HepG2 (cell line): ENCODE data around the gene TRDN. TPM values are rescaled to one million over a fixed set of nuclear protein-coding genes. Genes with fewer than 3 reads are reported as not detected.

Experiments
- ATAC-seq: fragments of 200-7000 bp; cut with Tn5 transposase; 3 replicates; pipeline ENCODE4 v1.9.1; 2020; ENCODE audit warnings: mild to moderate bottlenecking, moderate library complexity
- BruUV-seq: library from RNA; stranded (reverse); fragments of 400-500 nt; replicated peaks from 2 replicates; lab custom pipeline; 2021; lab: Mats Ljungman, UMichigan
- CTCF ChIA-PET: fragments of 300-600 bp; formaldehyde crosslinking; extraction: SDS; loops from one replicate; lab custom pipeline; 2021; ENCODE audit warnings: low total read pairs, inconsistent platforms, low intra/inter-chr PET ratio; lab: Yijun Ruan, JAX
- POLR2A ChIA-PET: fragments of 350-600 bp; sonication (Branson Sonifier 250); formaldehyde crosslinking; loops from one replicate; lab custom pipeline; 2020; ENCODE audit warnings: antibody characterized with exemption, inconsistent platforms; lab: Yijun Ruan, JAX
- DNase-seq: peaks from one replicate; pipeline ENCODE4 v3.0.0-alpha.2; 2015; ENCODE audit warnings: low spot score
- FAIRE-seq: peaks from 3 replicates; lab custom pipeline; 2011; peaks lifted over from hg19 to GRCh38; lab: Jason Lieb, UNC
- H2AFZ ChIP-seq: one replicate; pipeline ENCODE4 v1.6.1; 2011; ENCODE audit warnings: low read length, inconsistent platforms
- H3K27ac ChIP-seq: fragments of 300-600 bp; 3 replicates; pipeline ENCODE4 v1.8.0; 2011; ENCODE audit warnings: mixed run types, mild to moderate bottlenecking, mixed read lengths, low read length, inconsistent platforms; ENCODE audit not compliant: insufficient read depth; ENCODE audit errors: extremely low read length
- H3K27me3 ChIP-seq, 2 experiments: fragments of 200-600 bp in 1 of 2; 2 replicates in 1 of 2; 3 replicates in 1 of 2; pipeline versions ENCODE4 v1.6.0 to v1.8.0; 2011; ENCODE audit warnings: low read length in 2 of 2, mild to moderate bottlenecking in 2 of 2, moderate library complexity in 2 of 2, inconsistent platforms in 1 of 2; ENCODE audit not compliant: insufficient read depth in 2 of 2, control insufficient read depth in 1 of 2
- H3K36me3 ChIP-seq, 2 experiments: fragments of 200-600 bp in 1 of 2; replicated peaks in 1 of 2; 2 replicates in 1 of 2; 3 replicates in 1 of 2; pipeline versions ENCODE4 v1.5.1 to v1.8.0; 2011; ENCODE audit warnings: low read length in 2 of 2, inconsistent platforms in 1 of 2; ENCODE audit not compliant: insufficient read depth in 2 of 2, control insufficient read depth in 1 of 2
- H3K4me1 ChIP-seq: 2 replicates; pipeline ENCODE4 v1.5.1; 2012; ENCODE audit warnings: low read length, inconsistent platforms; ENCODE audit not compliant: insufficient read depth
- H3K4me2 ChIP-seq: 2 replicates; pipeline ENCODE4 v1.6.0; 2011; ENCODE audit warnings: low read depth, low read length, inconsistent platforms
- H3K4me3 ChIP-seq, 3 experiments: fragments of 200-600 bp in 1 of 3; sonication (generic), shearing (Covaris generic) in 1 of 3; replicated peaks in 1 of 3; 2 replicates each; pipeline ENCODE4 v1.5.1; 2011 to 2016; ENCODE audit warnings: low read length in 3 of 3, inconsistent platforms in 2 of 3, low read depth in 2 of 3, mild to moderate bottlenecking in 2 of 3, control low read depth in 1 of 3, mixed read lengths in 1 of 3; ENCODE audit not compliant: insufficient read depth in 1 of 3
- H3K79me2 ChIP-seq: one replicate; pipeline ENCODE4 v1.6.1; 2011; ENCODE audit warnings: low read length, inconsistent platforms; ENCODE audit not compliant: insufficient read depth
- H3K9ac ChIP-seq: 2 replicates; pipeline ENCODE4 v1.6.0; 2011; ENCODE audit warnings: mild to moderate bottlenecking, low read depth, low read length, inconsistent platforms; ENCODE audit not compliant: insufficient read depth
- H3K9me3 ChIP-seq: 2 replicates; pipeline ENCODE4 v1.5.1; 2012; ENCODE audit warnings: mild to moderate bottlenecking, low read length
- H4K20me1 ChIP-seq: 2 replicates; pipeline ENCODE4 v1.6.0; 2011; ENCODE audit warnings: inconsistent platforms, mild to moderate bottlenecking, low read length, moderate library complexity; ENCODE audit not compliant: insufficient read depth
- EEA1 ChIP-seq: sonication (generic); formaldehyde crosslinking; IDR thresholded peaks from 2 replicates; pipeline ENCODE4 v1.5.1; 2020; ENCODE audit warnings: mild to moderate bottlenecking, missing genetic modification reagents, borderline replicate concordance
- FOSL1 ChIP-seq: sonication (generic); formaldehyde crosslinking; IDR thresholded peaks from 2 replicates; pipeline ENCODE4 v1.9.0; 2021; ENCODE audit warnings: missing genetic modification reagents, borderline replicate concordance
- GATA4 ChIP-seq: sonication (generic); IDR thresholded peaks from 2 replicates; pipeline ENCODE4 v1.6.1; 2016; ENCODE audit warnings: antibody characterized with exemption, low read depth, borderline replicate concordance
- GTF3A ChIP-seq: sonication (generic); formaldehyde crosslinking; conservative IDR thresholded peaks from 2 replicates; pipeline ENCODE4 v1.4.0; 2020; ENCODE audit warnings: mild to moderate bottlenecking, missing genetic modification reagents
- HHEX ChIP-seq: IDR thresholded peaks from 2 replicates; pipeline ENCODE4 v1.6.1; 2016; ENCODE audit warnings: control low read depth
- JDP2 ChIP-seq: sonication (generic); formaldehyde crosslinking; IDR thresholded peaks from 2 replicates; pipeline ENCODE4 v1.8.1; 2022; ENCODE audit warnings: missing genetic modification reagents, borderline replicate concordance
- MATR3 ChIP-seq: sonication (generic); formaldehyde crosslinking; IDR thresholded peaks from 2 replicates; pipeline ENCODE4 v1.4.0; 2020; ENCODE audit warnings: missing genetic modification reagents
- PAF1 ChIP-seq: IDR thresholded peaks from 2 replicates; pipeline ENCODE4 v1.6.1; 2016; ENCODE audit warnings: missing genetic modification reagents, missing compliant biosample characterization
- POLR2AphosphoS2 ChIP-seq: IDR thresholded peaks from 2 replicates; pipeline ENCODE4 v1.6.1; 2011; ENCODE audit warnings: low read depth, low read length, improper control_type of control experiment
- RBM22 ChIP-seq: fragments of 200-400 bp; formaldehyde crosslinking; optimal IDR thresholded peaks from 2 replicates; pipeline ENCODE3; 2017; ENCODE audit warnings: mild to moderate bottlenecking, low read length, moderate library complexity
- RNF219 ChIP-seq: sonication (generic); formaldehyde crosslinking; IDR thresholded peaks from 2 replicates; pipeline ENCODE4 v1.5.0; 2020; ENCODE audit warnings: mild to moderate bottlenecking, missing genetic modification reagents
- SMYD3 ChIP-seq: sonication (generic); formaldehyde crosslinking; IDR thresholded peaks from 2 replicates; pipeline ENCODE4 v1.8.1; 2023; ENCODE audit warnings: mild to moderate bottlenecking, missing genetic modification reagents
- SSRP1 ChIP-seq: IDR thresholded peaks from 2 replicates; pipeline ENCODE4 v1.6.1; 2016; ENCODE audit warnings: control low read depth
- ZNF282 ChIP-seq: fragments of 450-650 bp; IDR thresholded peaks from 2 replicates; pipeline ENCODE4 v1.6.1; 2018; ENCODE audit not compliant: partially characterized antibody
- ZNF660 ChIP-seq: sonication (generic); formaldehyde crosslinking; IDR thresholded peaks from 2 replicates; pipeline ENCODE4 v1.5.1; 2020; ENCODE audit warnings: mild to moderate bottlenecking, low read depth, missing genetic modification reagents, borderline replicate concordance
- ZNF776 ChIP-seq: sonication (generic); formaldehyde crosslinking; IDR thresholded peaks from 2 replicates; pipeline ENCODE4 v1.4.0; 2020; ENCODE audit warnings: mild to moderate bottlenecking, missing genetic modification reagents
- ZSCAN9 ChIP-seq: IDR thresholded peaks from 2 replicates; pipeline ENCODE4 v1.6.1; 2016; ENCODE audit warnings: borderline replicate concordance
- WGBS: methylation state at CpG from one replicate; pipeline ENCODE4 v1.1.6; 2017; ENCODE audit warnings: low lambda C conversion rate; 5-methylcytosine and 5-hydroxymethylcytosine counted together
- in situ Hi-C: cut with HindIII; loops from 2 replicates; pipeline ENCODE4 v1.10.0; 2017; ENCODE audit warnings: low pct_unique_long_range_greater_than_20kb; ENCODE audit not compliant: extremely low pct_ligation_motif_present
- intact Hi-C: fragments of 100-400 bp; cut with micrococcal nuclease; formaldehyde crosslinking; loops from one replicate; pipeline ENCODE4 v1.10.0; 2022; ENCODE audit not compliant: unreplicated experiment
- polyA plus RNA-seq, 8 experiments: library from polyadenylated mRNA; depleted of rRNA in 3 of 8; stranded (reverse) in 7 of 8; unstranded in 1 of 8; fragments of >200 nt; fragmentation: Illumina TruSeq in 4 of 8; extraction: Trizol in 4 of 8; gene quantifications; 2 replicates each; pipeline versions ENCODE4 v1.2.1 to v1.2.3, GENCODE V29; 2011 to 2016; ENCODE audit warnings: low read depth in 4 of 8, missing spikeins in 1 of 8, mixed read lengths in 1 of 8; ENCODE audit not compliant: insufficient read depth in 1 of 8
- total RNA-seq, 5 experiments: library from RNA; depleted of rRNA; stranded (reverse); fragments of >200 nt; fragmentation: Illumina TruSeq; extraction: Trizol; gene quantifications; 2 replicates each; pipeline ENCODE4 v1.2.3, GENCODE V29; 2016; ENCODE audit warnings: low read depth in 1 of 5
- TF ChIP-seq, protein P1 (sequence below): sonication (generic); formaldehyde crosslinking; IDR thresholded peaks from 2 replicates; pipeline ENCODE4 v1.5.0; 2020; ENCODE audit warnings: missing genetic modification reagents

The TRDN gene
- total and polyA plus RNA-seq, 2 of the 13 experiments (the other 11 are each of a cell fraction or from before 2014, with no cell fraction given) = not detected

DNA sequence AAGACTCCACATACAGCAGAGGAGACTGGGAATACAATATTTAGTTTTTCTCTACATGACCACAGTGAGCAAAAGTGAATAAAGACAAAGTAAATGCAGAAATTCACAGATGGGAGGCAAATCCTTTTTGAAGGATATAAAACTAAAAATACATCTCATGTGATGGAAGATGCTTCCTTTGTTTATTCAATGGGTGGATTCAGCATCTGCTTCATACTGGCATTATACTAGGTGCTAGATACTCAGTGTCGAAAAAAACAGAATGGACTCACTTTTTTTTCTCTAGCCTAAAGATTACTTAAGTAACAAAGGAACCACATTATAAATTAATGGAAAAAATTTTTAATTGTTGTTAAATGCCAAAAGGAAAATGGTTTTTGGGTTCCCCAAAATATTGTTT lies 216.2 kb downstream of the TRDN start:
- CTCF ChIA-PET = no interaction called here
- 0% methylated on average over 1 of the region's 1 CpG for WGBS

More for the DNA sequence above, 216.2 kb downstream of the TRDN start:
- Histone ChIP-seq H3K36me3 (no peaks in the 10 kb centered on the region), H3K79me2 (no peaks in the 10 kb centered on the region), H3K9me3 (no peaks in the 10 kb centered on the region), H3K4me3 (no peak overlapping the region), H4K20me1 (no peaks in the 10 kb centered on the region), H3K4me1 (no peaks in the 10 kb centered on the region), H3K27me3 (no peaks in the 10 kb centered on the region), H3K9ac (no peak overlapping the region), H2AFZ (no peak overlapping the region), H3K27ac (no peak overlapping the region), H3K4me2 (no peak overlapping the region)
- no peak for ATAC-seq
- intact Hi-C loops (no loop called here), in situ Hi-C loops (no loop called here)
- no peak for DNase-seq
- TF ChIP-seq POLR2AphosphoS2 (no peak), RBM22 (no peak), SMYD3 (no peak), FOSL1 (CRISPR knock-in tag) (no peak), ZNF776 (CRISPR knock-in tag) (no peak), HHEX (CRISPR knock-in tag) (no peak), GTF3A (CRISPR knock-in tag) (no peak), GATA4 (no peak), JDP2 (CRISPR knock-in tag) (no peak), ZNF660 (CRISPR knock-in tag) (no peak), EEA1 (CRISPR knock-in tag) (no peak), ZNF282 (no peak), PAF1 (CRISPR knock-in tag) (no peak), ZSCAN9 (no peak), RNF219 (no peak), MATR3 (no peak), SSRP1 (CRISPR knock-in tag) (no peak)
- TF ChIP-seq, protein P1, sequence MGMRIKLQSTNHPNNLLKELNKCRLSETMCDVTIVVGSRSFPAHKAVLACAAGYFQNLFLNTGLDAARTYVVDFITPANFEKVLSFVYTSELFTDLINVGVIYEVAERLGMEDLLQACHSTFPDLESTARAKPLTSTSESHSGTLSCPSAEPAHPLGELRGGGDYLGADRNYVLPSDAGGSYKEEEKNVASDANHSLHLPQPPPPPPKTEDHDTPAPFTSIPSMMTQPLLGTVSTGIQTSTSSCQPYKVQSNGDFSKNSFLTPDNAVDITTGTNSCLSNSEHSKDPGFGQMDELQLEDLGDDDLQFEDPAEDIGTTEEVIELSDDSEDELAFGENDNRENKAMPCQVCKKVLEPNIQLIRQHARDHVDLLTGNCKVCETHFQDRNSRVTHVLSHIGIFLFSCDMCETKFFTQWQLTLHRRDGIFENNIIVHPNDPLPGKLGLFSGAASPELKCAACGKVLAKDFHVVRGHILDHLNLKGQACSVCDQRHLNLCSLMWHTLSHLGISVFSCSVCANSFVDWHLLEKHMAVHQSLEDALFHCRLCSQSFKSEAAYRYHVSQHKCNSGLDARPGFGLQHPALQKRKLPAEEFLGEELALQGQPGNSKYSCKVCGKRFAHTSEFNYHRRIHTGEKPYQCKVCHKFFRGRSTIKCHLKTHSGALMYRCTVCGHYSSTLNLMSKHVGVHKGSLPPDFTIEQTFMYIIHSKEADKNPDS (CRISPR knock-in tag) = no peak
- POLR2A ChIA-PET = no interaction called here
- no TSS peak for BruUV-seq
- FAIRE-seq = no peak
